NB4 (cell line): Measurements from ENCODE around the gene MYO1B.

ENCODE experiments used
- POLR2A ChIP-seq: IDR thresholded peaks from 2 replicates; pipeline ENCODE4 v1.6.1; 2011; ENCODE audit warnings: mild to moderate bottlenecking; ENCODE audit not compliant: insufficient read length; ENCODE audit errors: extremely low read depth
- TF ChIP-seq, protein P1 (sequence below): IDR thresholded peaks from 2 replicates; pipeline ENCODE4 v1.6.1; 2011; ENCODE audit warnings: low read depth, low read length
- TF ChIP-seq, protein P2 (sequence below): IDR thresholded peaks from one replicate; pipeline ENCODE4 v1.5.1; 2012; ENCODE audit warnings: low read depth, low read length

- TF ChIP-seq, protein P1, sequence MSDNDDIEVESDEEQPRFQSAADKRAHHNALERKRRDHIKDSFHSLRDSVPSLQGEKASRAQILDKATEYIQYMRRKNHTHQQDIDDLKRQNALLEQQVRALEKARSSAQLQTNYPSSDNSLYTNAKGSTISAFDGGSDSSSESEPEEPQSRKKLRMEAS = no peak
- TF ChIP-seq, protein P2, sequence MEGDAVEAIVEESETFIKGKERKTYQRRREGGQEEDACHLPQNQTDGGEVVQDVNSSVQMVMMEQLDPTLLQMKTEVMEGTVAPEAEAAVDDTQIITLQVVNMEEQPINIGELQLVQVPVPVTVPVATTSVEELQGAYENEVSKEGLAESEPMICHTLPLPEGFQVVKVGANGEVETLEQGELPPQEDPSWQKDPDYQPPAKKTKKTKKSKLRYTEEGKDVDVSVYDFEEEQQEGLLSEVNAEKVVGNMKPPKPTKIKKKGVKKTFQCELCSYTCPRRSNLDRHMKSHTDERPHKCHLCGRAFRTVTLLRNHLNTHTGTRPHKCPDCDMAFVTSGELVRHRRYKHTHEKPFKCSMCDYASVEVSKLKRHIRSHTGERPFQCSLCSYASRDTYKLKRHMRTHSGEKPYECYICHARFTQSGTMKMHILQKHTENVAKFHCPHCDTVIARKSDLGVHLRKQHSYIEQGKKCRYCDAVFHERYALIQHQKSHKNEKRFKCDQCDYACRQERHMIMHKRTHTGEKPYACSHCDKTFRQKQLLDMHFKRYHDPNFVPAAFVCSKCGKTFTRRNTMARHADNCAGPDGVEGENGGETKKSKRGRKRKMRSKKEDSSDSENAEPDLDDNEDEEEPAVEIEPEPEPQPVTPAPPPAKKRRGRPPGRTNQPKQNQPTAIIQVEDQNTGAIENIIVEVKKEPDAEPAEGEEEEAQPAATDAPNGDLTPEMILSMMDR = no peak
- TF ChIP-seq POLR2A = no peak
Observed at GRCh38 chr2:191246820-191247380, 1.7 kb downstream of the MYO1B start.
